ENCODE data around the gene HES7.

GRCh38 chr17:8138374-8138671, 14.4 kb upstream of the HES7 start:
- TF ChIP-seq, protein P1, sequence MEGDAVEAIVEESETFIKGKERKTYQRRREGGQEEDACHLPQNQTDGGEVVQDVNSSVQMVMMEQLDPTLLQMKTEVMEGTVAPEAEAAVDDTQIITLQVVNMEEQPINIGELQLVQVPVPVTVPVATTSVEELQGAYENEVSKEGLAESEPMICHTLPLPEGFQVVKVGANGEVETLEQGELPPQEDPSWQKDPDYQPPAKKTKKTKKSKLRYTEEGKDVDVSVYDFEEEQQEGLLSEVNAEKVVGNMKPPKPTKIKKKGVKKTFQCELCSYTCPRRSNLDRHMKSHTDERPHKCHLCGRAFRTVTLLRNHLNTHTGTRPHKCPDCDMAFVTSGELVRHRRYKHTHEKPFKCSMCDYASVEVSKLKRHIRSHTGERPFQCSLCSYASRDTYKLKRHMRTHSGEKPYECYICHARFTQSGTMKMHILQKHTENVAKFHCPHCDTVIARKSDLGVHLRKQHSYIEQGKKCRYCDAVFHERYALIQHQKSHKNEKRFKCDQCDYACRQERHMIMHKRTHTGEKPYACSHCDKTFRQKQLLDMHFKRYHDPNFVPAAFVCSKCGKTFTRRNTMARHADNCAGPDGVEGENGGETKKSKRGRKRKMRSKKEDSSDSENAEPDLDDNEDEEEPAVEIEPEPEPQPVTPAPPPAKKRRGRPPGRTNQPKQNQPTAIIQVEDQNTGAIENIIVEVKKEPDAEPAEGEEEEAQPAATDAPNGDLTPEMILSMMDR (IDR thresholded peaks at IDR 0.05; ENCODE audit: borderline replicate concordance, extremely low read depth, low read length, poor library complexity, severe bottlenecking): no peak
- no peak for TF ChIP-seq EZH2 (IDR thresholded peaks at IDR 0.05; ENCODE audit: borderline replicate concordance, low read depth, low read length, severe bottlenecking)
